ENCODE measurements around the gene LIPT2.
A peak's percentile ranks its signal among the peaks of the same experiment; 100 is the strongest.

The LIPT2 gene

DNA sequence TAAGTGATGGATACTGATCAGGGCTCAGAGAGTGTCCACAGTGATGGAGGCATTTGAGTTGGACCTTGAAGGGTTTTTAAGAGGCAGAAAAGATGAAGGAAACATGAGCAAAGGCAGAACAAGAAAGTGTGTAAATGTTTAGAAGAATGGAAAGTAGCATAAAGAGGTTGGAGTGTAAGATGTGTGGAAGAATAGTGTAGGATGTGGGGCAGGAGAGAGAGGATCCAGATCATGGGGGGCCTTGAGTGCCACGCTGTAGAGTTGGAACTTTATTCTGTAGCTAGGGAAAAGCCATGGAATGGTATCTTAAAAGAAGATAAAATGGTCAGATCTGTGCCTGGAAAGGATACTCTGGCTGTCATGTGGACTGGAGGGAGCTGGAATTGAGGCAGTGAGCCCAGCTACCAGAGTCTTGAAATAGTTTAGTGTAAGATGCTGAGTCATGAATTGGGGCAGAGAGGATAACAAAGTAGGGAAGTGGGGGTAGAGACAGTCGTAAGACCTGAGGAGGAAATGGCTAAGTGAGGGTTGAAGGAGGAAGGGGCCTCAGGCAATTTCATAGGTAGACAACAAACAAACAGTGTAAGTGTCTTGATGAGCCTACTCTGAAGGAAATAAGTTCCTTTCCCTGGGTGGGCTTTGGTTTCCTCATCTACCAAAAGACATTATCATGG is 32.9 kb downstream of the LIPT2 start:
- no peak overlapping the region for H3K4me3 ChIP-seq
- H3K27ac ChIP-seq: peak overlapping the region in 1 of 2 donors; percentile 56
- TF ChIP-seq CTCF (IDR thresholded peaks at IDR 0.05): no peak
- no peak for DNase-seq (ENCODE audit: low spot score)

GRCh38 chr11:74460065-74460464 is 33.5 kb downstream of the LIPT2 start:
- Histone ChIP-seq H3K4me3 (no peak overlapping the region), H3K27ac (peak overlapping the region in 1 of 2 donors; percentile 56)
- DNase-seq (ENCODE audit: low spot score): no peak
- no peak for TF ChIP-seq CTCF (IDR thresholded peaks at IDR 0.05)

GRCh38 chr11:74459584-74459983 is 33.9 kb downstream of the LIPT2 start:
- no peak for DNase-seq (ENCODE audit: low spot score)
- no peak overlapping the region for H3K4me3 ChIP-seq
- TF ChIP-seq CTCF (IDR thresholded peaks at IDR 0.05): no peak
- H3K27ac ChIP-seq: no peak overlapping the region

- Histone ChIP-seq H3K27ac (no peak overlapping the region), H3K4me3 (no peak overlapping the region)
- no peak for TF ChIP-seq CTCF (IDR thresholded peaks at IDR 0.05)
- DNase-seq (ENCODE audit: low spot score): no peak
Measured at GRCh38 chr11:74457356-74457755, 36.2 kb downstream of the LIPT2 start.

DNA sequence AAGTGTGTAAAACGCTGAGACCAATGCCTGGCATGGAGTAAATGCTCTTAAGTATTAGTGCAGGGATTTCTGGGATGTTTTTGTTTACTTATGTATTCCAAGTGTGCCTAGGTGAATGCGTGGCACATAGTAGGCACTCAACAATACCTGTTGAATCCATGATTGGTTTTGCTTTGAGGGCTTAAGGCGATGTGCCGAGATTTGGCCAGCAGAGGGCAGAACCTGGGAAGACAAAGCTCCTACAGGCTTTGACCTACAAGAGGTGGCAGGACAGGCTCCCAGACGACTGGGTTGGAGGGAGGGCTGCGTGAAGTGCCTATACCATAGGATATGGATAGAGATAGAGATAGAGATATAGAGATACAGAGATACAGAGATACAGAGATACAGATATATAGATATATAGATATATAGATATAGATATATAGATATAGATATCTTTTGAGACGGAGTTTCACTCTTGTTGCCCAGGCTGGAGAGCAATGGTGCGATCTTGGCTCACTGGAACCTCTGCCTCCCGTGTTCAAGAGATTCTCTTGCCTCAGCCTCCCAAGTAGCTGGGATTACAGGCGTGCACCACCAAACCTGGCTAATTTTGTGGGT is 40.0 kb downstream of the LIPT2 start:
- H3K4me3 ChIP-seq: no peak overlapping the region
- TF ChIP-seq CTCF (IDR thresholded peaks at IDR 0.05): peak; percentile 30

DNA sequence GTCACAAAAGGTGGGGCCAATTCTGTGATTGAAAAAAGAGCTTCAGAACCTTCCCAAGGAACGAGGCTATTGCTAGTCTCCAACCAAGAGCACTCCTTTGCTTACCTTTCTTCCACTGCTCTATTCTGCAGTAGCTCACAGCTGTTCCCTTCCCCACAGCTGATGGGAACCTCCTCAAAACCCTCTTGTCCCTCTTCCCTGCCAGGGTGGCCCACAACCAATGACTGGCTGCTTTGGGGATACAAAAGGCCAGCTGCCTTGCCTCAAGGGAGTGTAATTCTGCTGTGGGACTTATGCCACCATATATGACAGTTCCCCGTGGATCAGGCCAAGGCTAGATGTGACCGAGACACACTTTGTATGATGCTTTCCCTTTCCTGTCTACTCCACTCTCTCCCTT is 41.2 kb downstream of the LIPT2 start:
- H3K27ac ChIP-seq: no peak overlapping the region
- DNase-seq (ENCODE audit: low spot score): no peak
- TF ChIP-seq CTCF (IDR thresholded peaks at IDR 0.05): no peak
- H3K4me3 ChIP-seq: no peak overlapping the region

More for the DNA sequence above, 40.0 kb downstream of the LIPT2 start:
- H3K27ac ChIP-seq: no peak overlapping the region
- no peak for DNase-seq (ENCODE audit: low spot score)

- DNase-seq (ENCODE audit: low spot score): no peak
- no peak overlapping the region for H3K27ac ChIP-seq
- no peak overlapping the region for H3K4me3 ChIP-seq
- TF ChIP-seq CTCF (IDR thresholded peaks at IDR 0.05): no peak
Measured at GRCh38 chr11:74450318-74450717, 43.2 kb downstream of the LIPT2 start.
